GM19043 (cell line): ENCODE data around the gene KIF17.
"Not testable (repeated sequence)": the region's sequence is repeated elsewhere in the genome, so short reads cannot be mapped to it uniquely, and the experiment has no call there.

Source experiments
- ATAC-seq: cut with Tn5 transposase; IDR thresholded peaks from one replicate; pipeline ENCODE4 v1.9.1; 2021; ENCODE audit warnings: low read depth; ENCODE audit not compliant: unreplicated experiment

The KIF17 gene

DNA sequence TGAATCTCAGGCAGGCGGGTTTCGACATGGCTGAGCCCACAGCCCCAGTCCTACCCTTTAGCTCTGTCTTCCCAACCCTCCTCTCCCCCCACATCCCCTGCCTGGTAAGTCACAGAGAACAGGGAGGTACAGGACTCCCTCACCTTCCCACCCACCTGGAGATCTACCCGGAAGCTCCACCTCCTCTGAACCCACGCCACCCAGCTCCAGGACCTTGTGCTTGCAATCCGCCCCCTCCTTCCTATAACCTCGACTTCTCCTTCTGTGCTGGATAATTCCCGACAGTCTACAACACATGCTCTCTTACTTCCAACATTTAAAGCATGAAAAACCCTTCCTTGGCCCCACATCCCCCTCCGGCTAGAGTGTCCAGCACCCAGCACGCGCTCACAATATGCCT is 22.3 kb downstream of the KIF17 start:
- ATAC-seq: no peak

DNA sequence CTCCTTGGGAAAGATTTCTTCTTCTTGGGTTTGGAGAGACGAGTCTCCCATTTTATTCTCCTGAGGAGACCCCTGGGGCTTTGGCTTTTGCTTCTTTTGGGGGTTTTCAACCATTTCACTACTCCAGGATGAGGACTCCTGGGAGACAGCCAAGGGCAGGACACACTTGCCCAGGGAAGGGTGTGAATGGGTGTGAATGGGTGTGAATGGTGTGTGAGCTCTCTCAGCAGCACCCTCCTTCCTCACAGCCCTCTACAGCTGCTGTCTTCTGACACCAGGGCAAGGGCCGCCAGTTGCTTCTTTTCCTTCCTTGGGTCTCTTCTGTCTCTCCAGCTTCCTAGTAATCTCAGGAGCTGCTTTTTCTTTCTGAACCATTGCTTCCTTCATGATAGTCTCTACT is 24.2 kb downstream of the KIF17 start:
- ATAC-seq: no peak

DNA sequence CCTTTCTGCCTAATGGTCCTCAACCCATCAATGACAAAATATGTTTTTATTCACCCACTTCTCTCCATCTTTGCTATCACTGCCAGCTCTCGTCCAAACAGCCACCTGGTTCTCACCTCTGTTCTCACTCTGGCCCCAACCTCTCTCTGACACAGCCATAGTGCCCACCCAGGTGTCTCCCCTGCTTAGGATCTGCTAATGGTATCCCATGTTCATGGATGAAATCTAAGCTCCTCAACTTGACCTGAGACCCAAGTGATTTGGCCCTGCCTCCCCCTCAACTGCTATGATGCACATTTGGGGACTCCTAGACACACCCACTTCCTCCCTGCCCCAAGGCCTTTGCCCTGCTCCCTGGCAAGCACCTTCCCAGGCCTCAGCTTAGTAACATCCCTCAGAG is 25.9 kb downstream of the KIF17 start:
- no peak for ATAC-seq

DNA sequence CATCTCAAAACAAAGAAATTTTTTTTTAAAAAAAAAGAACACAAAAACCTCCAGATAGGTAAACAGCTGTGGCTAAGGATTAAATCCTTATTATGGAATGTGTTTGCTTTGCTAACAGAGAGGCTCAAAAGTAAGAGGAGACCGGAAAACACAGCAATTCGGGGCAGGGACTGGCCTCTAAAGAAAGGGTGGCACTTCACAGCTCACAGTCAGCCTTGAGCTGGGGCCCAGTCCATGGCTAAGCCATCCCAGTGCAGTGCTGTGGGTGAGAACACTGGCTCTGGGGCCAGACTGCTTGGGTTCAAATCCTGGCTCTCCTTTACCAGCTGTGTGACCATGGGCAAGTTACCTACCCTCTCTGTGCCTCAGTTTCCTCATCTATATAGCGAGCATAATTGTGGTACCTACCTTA is 28.2 kb downstream of the KIF17 start:
- ATAC-seq: no peak

DNA sequence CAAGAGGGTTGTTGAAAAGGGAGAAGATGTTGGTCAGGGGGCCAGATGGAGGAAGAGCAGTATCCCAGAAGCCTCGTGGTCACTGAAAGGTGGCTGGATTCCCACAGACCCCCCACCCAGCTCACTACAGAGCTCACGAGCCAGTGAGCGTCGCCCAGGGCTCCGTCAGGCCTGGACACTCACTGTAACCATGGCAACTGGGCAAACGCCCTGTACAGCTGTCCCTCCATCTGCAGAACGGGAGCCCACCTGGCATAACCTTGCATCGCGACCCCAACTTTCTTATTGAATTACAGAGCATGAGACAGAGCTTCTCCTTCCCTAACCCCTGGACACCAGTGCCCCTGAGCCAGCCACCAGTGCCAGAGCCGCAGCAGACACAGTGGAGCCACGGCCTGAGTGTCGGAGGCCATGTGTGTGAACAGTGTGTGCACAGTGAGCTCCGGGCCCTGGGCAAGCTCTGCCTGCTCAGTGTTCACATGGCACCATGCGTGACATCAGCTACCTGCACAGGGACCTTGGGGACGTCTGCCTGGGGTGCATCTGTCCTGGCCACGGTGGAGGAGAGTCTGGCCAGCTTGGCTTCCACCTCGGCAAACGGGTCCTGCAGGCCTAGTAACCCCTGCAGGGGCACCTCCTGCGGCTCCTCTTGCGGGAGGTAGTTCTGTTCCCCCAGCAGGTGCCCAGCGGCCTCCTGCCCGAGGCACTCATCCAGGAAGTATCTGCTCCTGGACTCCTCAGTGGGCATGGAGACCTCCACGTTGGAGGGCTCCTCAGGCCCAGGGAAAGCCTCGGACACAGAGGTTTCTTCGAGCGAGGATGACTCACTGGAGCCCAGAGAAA is 30.7 kb downstream of the KIF17 start:
- ATAC-seq: no peak

DNA sequence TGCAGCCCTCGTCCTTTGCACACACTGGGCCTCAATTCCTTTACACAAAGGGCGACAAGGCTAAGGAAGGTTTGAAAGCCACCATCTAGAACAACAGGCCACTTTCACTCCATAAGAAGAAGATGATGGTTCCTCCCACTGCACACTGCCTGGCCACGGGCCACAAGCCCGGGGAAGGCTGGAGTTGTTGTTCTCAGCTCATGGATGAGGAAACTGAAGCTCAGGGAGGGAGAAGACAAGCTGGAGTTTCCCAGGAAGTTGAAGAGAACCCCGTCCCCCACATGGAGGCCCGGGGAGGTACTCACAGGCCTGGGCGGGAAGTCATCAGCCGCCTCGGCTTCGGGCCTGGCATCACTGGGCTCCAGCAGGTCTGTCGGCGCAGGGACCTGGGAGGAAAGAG is 32.1 kb downstream of the KIF17 start:
- no peak for ATAC-seq

DNA sequence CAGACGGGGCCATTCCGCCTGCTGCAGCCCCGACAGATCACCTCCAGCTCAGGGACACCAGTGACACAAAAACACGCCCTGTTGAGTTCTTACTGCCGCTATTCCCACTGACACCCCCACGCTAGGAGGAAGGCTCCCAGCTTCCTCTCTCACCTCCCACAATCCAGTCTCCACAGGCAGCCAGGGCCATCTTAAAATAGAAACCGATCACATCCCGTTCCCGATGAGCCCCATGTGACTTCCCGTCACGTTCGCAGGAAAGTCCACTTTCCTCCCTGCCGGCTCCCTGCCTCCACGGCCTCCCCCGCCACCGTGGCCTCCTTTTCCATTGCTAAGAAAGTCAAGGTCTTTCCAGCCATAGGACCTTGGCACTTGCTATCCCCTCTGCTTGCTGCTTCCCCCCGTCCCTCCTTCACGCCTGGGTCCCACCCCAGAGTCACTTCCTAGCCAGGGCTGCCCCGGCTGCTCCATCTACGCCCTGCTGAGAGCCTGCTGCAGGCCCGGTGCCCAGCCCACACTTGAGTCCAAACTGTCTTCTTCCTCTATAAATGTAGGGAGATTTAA is 32.6 kb downstream of the KIF17 start:
- no peak for ATAC-seq

DNA sequence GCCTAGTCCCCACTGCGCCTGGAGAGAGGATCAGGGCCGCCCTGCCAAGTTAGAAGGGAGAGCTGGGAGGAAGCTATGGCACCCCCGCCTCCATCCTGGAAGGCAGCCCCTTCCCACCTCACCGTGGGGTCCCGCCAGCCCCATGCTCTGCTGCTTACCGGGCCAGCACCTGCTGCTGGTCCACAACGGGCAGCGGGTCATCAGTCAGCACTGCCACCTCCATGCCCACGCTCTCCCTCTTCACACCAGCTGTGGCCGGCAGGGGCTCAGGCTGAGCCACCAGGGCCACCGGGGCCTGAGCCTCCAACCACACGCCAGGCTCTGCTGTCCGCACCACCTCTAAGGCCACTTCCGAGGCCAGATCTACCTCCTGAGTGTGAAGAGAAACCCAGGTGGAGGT is 33.2 kb downstream of the KIF17 start:
- no peak for ATAC-seq

DNA sequence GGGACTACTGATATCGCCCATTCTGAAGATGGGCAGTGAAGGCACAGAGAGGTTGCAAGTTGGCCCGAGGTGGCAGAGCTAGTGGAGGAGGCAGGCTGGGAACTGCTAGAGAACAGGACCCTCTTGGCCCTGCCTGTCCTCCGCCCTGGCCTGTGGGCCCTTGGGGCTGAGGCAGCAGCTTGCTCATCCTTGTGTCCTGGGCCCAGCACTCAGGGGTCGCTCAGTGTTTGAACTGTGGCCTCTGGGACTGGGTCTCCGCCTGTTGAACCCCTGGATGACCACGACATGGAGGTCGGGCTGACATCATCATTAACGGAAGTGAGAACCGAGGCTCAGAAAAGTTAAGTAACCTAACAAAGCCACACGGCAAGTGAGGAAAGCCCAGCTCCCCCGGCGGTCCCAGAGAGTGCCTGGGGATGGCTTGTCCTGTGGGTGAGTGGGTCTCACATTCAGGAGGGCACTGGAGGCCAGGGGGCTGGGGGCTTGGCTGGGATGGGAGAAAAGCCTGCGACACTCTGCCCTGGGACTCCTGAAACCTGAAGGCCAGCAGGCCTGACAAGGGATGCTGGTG is 33.7 kb downstream of the KIF17 start:
- no peak for ATAC-seq

DNA sequence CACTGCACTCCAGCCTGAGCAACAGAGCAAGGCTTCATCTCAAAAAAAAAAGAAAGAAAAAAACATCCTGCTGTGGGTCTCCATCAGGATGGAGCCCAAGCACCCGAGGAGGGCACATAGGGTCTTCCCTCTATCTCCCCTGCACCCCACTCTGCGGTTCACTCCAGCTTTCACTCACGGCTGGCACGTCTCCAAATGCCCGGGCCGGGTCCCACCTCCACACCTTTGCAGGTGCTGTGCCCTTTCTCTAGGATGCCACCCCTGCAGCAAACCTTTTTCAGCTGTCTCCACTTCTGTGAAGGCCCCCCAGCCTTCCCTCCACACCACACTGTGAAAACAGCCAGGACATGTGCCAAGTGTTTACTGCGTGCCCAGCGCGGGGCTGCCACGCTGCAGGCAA is 34.2 kb downstream of the KIF17 start:
- ATAC-seq: no peak

DNA sequence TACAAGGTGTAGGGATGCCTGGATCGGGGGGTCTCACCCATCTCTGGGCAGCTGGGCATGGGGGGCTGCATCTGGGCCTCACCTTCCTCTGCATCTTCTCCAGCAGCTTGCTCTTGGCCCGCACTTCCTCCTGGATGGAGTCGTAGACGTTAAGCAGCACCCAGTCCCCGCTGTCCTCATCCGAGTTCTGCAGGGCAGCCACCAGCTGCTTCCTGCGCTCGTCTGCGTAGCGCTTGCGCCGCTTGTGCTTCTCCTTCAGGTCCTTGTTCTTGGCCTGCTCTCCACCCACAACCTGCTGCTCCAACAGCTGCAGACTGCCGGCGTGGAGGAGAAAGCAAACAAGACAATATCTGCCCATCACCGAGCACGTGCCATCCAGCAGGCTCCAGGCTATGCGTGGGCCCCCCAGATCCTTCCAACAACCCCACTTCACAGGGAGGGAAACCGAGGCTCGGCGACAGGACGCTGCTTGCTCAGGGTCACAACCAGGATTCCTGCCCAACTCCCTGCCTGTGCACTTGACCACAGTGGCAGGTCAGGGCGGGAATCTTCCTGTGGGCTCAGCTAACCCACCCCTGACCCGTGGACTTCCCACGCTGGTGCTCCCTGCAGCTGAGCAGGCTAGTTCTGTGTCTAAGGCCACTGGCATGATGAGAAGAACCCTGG is 35.1 kb downstream of the KIF17 start:
- no peak for ATAC-seq

DNA sequence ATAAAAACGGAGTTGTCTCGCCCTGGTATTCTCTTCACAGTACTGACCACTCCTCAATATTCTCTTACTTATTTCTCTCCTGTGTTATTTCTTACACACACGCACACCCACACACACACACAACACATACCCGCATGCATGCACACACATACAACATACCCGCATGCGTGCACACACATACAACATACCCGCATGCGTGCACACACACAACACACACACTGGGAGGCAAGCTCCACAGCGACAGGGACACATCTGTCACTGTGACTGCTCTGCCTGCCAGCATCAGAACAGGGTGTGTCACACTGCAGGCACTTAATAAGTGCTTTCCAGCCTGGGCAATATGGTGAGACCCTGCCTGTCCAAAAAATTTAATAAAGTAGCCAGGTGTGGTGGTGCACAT is 35.8 kb downstream of the KIF17 start:
- ATAC-seq: no peak

DNA sequence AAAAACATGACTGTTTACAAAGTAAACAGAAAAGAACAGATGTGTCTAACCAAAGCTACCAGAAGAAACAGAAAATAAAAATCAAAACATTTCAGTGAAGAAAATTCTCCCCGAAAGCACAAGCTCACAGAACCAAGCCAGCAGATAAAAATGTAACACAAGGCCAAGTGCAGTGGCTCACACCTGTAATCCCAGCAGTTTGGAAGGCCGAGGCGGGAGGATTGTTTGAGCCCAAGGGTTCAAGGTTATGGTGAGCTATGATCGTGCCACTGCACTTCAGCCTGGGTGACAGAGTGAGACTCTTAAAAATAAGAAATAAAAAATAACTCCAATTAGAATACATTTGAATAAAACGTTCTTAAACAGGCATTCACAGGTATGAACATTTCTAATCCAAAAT is 37.5 kb downstream of the KIF17 start:
- ATAC-seq: no peak

DNA sequence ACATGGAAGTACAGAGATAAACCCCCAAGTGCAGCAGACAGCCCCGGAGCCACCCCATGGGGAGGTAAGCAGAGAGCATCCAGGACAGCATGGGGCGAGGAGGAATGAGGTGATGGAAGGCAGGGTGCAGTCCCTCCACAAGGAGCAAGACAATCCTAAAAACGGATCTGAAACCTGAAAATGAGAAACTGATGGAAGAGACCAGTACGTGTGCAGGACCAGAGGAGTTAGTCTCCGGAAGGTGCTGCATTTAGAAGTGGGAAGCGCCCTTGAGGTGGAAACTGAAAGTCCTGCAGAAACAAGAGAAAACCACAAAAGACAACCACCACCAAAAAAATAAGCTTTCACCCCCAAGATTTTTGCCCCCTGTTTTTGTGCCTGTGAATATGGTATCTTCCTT is 39.2 kb downstream of the KIF17 start:
- no peak for ATAC-seq

DNA sequence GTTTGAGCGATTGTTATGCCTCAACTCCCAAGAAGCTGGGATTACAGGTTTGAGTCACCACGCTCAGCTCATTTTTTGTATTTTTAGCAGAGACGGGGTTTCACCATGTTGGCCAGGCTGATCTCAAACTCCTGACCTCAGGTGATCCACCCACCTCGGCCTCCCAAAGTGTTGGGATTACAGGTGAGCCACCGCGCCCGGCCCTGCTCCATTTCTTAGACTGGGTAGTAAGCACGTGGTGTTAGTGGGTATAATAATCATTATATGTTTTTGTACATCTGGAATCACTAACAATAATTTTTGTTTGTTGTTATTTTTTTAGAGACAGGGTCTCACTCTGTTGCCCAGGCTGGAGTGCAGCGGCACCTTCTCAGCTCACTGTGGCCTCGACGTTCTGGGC is 44.2 kb downstream of the KIF17 start:
- not testable (repeated sequence) for ATAC-seq

DNA sequence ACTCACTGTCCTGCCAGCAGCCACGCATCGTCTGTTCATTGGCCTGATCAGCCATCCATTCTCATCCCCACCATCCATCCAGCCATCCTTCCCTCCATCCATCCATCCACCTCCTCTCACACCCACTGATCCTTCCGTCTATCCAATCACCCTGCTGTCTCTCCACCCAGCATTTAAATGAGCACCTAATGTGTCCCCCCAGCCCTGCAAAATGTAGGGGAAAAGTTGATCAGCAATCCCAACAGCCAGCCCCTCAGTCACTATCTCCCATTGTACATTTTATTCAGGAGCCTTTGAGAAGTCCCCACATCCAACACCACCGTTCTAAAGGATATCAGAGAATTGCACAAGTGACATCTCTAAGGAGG is 45.6 kb downstream of the KIF17 start:
- ATAC-seq: no peak

DNA sequence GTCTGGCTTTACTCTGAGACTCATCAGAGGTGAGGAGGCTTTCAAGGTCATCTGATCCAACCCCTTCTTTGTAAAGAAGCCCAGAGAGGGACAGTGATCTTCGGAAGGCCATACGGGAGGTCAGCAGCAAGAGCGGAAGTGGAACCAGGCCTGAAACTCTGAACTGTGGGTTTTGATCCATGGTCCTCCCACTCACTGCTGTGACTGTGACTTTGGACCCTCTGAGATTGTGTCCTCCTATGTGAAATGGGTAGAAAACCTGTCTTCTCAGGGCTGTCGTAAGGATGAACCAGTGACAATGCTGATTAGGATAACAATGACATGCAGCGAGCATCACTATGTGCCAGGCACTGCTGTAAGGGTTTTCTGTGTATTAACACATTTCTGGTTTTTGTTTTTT is 46.9 kb downstream of the KIF17 start:
- no peak for ATAC-seq

DNA sequence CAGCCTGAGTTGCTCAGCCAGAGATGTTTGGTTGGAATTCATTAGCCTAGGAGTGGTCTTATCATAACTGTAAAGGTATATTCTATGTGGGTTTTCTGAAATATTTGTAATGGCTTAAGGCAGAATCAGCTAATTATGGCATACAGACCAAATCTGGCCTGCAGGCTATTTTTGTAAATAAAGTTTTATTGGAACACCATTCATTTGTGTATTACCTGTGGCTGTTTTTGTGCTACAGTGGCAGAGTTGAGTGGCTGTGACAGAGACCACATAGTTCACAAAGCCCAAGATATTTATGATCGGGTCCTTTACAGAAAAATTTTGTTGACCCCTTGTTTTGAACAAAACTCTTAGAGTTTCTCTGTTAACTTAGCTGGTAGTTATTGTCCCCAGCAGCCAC is 49.2 kb downstream of the KIF17 start:
- no peak for ATAC-seq

DNA sequence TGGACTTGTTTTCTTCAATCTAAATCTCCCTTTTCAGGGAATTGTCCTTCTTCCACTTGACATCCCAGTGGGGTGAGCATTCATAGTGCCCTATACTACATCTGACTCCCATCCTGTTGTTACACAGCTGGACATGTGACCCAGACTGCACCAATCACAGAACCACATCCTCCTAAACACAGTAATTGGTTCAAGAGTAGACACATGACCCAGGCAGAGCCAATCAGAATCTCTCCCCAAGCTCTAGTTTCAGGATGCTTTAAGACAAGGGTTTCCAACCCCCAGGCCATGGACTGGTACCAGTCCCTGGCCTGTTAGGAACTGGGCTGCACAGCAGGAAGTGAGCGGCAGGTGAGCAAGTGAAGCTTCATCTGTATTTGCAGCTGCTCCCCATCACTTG is 51.0 kb downstream of the KIF17 start:
- no peak for ATAC-seq

DNA sequence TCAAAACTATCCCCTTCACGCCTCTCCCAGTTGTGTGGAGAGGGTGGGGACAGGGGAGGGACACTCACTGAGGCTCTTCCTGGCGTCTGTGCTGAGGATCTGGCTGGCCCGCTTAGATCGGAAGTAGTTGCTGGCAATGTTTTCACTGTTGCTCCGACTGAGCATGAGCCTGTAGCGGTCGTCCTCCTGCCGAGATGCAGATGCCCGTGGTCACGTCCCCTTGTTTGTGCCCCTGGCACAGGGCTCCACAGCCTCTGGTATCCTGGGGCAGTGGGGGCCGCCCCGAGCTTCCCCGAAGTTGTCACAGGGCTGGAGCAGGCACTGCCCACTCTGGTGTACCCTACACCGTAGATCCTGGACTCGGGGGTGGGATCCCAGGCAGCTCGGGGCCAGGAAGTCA is 51.7 kb downstream of the KIF17 start:
- ATAC-seq: no peak

DNA sequence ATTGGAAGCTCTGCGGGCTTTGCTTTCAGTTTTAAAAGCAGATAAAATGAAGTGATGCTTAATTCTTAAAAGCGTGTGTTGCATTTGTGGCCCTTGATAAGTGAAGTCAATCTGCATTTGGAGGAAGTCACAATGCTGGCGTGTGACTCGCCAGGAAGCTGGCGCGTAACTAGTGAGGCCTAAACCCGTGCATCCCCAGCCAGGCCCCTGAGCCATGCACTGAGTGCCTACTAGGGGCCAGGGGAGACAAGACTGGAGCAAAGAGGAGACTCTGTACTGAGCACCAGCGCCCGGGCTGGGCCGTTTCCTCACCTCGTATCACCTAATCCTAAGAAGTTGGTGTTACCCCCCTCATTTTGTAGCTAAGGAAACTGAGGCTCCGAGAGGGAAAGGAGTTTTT is 52.1 kb downstream of the KIF17 start:
- ATAC-seq: no peak
